HS-27A (cell line): ENCODE data around the gene SPEF2.
"Not testable (repeated sequence)": the region's sequence is repeated elsewhere in the genome, so short reads cannot be mapped to it uniquely, and the experiment has no call there.

ENCODE experiments used
- DNase-seq: peaks from one replicate; pipeline ENCODE4 v3.0.0-alpha.2; 2012; ENCODE audit warnings: low read depth, missing footprints

SPEF2 gene

DNA sequence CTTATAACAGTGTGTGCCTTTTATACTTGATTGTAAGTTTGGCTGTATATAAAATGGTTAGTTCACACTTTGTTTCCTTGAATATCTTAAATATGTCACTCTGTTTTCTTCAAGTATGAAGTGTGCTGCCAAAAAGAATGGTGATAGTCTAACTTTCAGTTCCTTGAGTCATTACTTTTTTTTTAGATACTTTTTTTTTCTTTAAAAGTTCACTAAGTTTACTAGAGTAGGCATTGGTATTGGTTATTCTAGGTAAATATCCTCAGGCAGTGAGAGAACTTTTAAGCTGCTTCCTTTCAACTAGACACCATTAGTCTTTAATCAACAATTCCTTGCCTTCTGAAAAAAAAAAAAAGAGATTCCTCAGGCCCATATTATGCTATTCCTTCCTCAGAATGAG is 41.9 kb downstream of the SPEF2 start:
- DNase-seq: no peak

DNA sequence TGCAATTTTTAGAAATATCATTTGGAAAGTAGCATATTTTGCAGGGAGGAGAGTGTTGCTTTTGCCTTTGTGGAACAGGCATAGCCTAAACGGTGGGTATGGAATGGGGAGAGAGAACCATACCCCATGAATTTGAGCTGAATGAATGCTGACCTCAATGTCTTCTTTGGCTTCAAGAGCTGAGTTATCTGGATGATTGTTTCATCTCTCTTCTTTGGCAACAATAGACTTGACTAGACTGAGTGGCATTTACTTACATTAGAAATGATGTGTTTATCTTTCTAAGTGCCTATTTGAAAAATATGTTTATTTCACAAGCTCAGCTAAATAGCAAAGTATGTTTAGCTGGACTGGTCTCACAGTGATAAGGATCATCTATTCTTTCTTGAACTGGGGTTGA is 42.8 kb downstream of the SPEF2 start:
- DNase-seq: no peak

DNA sequence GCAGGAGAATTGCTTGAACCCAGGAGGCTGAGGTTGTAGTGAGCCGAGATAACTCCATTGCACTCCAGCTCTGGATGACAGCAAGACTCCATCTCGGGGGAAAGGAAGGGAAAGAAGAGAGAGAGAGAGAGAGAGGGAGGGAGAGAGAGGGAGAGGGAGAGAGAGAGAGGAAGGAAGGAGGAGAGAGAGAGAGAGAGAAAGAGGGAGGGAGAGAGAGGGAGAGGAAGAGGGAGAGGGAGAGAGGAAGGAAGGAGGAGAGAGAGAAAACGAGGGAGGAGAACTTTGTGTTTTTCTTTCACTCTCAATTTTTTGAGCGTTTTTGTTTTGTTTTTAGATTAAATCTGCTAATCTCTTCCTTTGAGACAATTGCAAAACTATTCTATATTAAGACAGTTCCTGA is 46.9 kb downstream of the SPEF2 start:
- DNase-seq: no peak

DNA sequence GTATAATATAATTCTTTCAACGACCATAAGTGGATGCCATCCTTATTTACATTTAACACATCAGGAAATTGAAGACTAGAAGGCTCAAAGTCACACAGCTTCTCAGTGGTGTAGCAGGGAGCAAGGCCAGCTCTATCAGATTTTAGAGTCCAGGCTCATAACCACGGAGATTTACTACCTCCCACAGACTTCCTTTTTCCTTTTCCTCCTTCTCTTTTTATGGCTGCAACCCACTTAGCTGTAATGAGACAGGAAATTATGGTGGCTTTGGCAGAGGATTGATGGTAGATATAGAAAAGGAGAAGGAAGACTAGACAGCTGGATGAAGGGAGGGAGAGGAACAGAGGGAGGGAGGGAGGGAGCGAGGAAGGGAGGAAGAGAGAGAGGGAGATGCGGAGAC is 47.4 kb downstream of the SPEF2 start:
- no peak for DNase-seq

DNA sequence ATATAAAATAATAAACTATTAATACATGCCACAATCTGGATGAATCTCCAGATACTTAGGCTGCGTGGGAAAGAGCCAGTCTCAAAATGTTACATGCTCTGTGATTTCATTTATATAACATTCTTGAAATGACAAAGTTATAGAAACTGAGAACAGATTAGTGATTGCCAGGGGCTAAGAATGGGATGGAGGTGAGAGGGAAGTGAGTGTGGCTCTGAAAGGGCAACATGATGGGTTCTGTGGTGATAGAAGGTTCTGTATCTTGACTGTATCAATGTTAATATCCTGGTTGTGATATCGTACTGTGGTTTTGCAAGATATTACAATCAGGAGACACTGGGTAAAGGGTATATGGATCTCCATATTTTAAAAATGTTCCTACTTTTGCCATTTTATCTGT is 50.7 kb downstream of the SPEF2 start:
- no peak for DNase-seq

DNA sequence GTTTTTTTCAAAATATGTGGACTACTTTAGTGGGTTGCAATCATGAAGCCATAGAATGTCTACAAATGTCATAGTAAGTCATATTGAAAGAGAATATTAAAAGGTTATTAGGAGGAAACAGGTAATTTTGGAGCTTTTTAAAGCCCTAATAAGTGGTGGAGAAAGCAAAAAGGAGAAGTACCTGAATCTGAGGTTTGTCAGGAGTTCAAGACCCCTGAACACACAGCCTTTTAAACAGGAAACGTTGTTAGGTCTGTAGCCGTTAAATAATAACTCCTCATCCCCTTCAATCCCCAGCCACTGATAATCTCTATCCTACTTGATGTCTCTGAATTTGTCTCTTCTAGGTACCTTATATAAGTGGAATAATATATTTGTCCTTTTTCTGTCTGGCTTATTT is 51.1 kb downstream of the SPEF2 start:
- DNase-seq: no peak

DNA sequence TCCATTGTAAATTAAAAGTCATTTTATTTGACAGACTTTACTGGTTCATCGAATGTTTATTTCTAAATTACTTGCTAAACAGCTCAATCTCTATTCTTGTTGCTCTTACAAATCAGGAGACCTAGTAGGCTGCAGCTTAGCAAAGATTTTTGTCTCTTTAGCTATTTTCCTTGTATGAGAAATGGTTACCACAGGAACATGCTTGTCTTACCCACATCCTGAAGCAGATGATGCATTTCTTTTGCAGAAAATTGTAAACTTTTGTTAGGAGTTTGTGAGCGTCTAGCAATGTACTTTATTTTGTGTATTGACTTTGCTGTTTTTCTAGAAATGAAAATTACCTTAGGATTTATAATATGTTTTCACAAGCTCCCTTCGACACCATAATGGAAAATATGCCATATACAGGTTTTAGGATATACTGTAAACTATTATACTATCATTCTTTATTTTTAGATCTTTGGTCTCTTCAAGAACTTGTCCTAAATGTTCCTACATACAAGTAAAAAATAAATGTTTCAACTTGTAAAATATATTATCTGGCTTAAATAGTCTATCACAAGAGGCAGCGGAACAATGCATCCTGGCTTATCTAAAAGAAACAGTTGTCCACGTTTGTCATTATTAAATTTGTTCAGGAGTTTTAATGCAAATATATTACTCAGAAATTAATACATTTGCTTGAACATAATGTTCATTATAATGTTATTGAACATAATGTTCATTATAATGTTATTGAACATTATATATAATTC is 54.1 kb downstream of the SPEF2 start:
- DNase-seq: no peak

DNA sequence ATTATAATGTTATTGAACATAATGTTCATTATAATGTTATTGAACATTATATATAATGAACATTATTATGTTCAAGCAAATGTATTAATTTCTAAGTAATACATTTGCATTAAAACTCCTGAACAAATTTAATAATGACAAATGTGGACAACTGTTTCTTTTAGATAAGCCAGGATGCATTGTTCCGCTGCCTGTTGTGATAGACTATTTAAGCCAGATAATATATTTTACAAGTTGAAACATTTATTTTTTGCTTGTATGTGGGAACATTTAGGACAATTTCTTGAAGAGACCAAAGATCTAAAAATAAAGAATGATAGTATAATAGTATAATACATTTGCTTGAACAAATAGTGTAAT is 54.6 kb downstream of the SPEF2 start:
- not testable (repeated sequence) for DNase-seq

DNA sequence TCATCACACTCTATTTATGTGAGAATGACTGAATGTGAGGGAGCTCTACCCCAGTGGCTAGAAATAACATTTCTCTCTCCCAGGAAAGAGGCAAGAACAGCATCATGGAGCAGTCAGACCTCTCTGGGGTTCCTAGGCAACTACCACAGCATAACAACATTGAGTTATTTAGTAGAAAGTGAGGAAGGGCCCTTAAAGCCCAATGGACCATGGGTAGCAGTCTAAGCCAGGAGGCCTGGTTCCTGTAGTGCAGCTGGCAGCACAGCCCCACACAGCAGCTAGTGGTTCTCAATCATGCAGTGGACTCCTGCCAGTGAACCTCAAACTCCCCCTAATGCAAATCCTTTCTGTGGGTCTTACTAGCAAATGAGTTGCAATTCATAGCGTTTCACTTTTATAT is 55.3 kb downstream of the SPEF2 start:
- no peak for DNase-seq

DNA sequence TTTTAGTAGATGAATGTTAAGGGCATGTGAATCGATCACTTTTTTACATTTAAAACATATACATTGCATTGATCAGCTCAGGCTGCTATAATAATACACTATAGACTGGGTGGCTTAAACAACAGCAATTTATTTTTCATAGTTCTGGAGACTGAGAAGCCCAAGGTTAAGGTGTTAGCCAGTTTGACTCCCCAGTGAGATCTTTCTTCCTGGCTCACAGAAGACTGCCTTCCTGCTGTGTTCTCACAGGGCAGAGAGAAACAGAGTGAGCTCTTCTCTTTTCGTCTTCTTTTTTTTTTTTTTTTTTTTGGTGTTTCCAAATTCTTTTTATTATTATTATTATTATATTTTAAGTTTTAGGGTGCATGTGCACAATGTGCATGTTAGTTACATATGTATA is 56.4 kb downstream of the SPEF2 start:
- DNase-seq: no peak

DNA sequence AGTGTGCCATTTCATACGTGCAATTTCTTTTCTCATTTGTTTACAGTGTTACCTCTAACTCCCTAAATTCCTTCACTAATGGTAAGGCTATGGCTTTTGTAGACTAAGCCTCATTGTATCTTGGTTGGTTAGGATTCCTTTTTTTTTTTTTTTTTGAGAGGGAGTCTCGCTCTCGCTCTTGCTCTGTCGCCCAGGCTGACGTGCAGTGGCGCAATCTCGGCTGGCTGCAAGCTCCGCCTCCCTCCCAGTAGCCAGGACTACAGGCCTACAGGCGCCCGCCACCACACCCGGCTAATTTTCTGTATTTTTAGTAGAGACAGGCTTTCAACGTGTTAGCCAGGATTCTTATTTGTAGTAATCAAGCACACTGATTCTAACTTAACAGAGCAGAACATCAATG is 57.7 kb downstream of the SPEF2 start:
- no peak for DNase-seq

DNA sequence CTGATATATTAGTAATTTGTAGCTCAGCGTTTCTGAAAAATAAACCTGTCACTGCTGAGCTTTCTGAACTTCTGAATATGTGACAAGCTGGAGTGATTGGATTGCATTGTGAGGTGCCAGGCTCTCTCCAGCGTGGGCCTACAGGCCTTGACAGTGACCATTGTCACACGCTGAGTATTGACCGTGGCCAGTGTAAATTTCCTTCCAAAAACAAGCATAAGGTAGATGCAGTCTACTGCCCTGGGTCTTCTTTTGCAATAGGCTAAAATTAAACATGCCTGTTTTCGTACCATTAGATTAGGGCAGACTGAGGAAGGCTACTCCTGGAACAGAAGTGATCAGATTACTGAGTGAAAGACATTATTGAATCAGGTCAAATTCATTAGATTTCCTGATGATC is 60.2 kb downstream of the SPEF2 start:
- no peak for DNase-seq

DNA sequence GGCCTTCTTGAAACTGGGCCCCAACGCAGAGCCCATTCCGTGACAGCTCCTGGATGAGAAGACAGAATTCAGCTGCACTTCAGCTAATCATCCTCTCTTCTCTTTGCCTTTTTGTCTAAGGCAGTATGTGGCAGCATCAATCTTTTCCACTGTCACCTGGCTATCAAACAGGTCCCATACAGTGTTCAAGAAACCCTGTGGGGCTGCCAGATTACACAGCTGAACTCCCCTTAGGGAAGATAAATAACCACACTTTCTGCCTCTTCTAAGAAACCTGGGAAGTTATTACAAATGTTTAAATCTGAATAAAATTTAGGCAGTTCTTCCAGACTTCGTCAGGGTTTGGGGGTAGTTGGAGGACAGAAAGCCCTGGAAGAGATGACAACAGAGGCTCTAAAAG is 61.0 kb downstream of the SPEF2 start:
- no peak for DNase-seq

DNA sequence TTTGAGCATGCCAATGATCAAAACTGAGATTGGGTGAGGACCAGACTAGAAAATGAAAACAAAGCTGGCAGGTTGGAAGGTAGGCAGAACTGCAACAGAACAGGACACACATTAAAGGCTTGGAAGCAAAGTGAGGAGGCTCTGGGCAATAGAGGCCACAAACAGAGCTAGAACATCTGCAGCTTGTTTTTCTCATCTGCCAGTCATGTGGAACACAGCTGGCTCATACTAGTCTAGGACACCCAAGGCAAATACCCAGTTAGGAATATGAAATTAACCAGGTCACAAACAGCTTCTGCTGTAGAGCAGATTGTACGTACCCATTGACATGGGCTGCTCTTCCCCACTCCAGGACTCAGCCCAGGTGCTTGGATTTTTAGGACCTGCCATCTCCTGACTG is 61.7 kb downstream of the SPEF2 start:
- DNase-seq: no peak

DNA sequence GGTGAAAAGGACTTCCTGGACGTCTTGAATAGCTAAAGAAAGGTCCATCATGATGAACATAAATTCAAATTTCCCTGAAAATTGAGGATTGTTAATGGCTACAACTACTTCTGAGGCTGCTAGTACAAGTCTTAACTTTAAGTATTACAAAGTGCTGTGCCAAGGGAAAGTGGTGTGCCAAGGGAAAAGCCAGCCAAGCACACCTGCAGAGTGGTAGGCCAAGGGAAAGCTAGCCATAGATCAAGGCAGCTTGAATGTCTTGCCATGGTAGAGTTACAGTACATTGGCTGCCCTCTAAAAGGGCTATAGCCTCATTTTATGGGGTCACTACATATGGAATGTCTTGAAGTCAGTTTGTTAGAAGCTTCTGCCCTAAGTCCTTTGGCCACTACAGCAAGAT is 64.2 kb downstream of the SPEF2 start:
- no peak for DNase-seq

DNA sequence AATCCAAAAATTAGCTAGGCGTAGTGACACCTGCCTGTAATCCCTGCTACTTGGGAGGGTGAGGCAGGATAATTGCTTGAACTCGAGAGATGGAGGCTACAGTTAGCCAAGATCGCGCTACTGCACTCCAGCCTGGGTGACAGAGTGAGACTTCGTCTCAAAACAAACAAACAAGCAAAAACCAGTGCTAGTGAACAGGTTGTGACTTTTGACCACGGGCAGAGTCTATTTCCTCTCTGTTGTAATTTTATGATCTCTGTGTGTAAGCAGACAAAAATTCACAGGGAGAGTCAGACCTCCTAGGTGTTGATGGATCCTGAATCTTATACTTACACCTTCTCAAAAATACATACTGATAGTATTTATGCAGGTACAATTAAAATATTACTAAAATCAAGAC is 65.8 kb downstream of the SPEF2 start:
- DNase-seq: no peak

DNA sequence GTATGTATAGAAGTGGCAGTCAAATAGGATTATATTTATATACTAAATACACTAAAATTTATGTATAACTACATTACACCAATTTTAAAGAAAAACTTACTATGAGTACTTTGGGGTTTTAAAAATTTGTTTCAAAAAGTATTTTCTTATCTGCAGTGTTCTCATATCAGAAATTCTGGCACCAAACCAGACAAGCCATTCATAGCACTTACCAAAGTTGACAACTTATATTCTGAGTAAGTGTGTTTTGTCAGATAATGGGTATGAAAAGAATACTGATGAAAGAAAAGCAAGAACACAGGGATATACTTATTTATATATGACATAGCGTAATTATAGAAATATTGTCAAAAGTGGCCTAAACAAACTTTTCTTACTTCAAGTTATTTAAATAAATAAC is 67.5 kb downstream of the SPEF2 start:
- DNase-seq: no peak

DNA sequence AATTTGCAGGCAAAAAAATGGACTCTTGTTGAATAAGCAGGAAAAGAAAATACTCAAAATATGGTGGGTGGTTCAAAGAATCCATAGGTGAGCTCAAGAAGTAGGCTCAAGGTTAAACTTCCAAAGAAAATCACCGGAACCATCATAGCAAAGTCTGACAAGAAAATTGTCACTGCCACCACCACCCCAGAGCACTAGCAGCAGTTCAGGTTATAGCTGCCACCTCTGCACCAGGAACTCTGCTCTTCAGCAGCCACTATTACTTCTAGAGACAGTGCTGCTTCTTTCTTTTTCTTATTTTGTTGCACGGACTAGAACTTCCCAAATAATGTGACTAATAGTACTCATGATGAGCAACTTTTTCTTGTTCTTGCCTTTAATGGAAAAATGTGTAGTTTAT is 70.3 kb downstream of the SPEF2 start:
- DNase-seq: no peak

DNA sequence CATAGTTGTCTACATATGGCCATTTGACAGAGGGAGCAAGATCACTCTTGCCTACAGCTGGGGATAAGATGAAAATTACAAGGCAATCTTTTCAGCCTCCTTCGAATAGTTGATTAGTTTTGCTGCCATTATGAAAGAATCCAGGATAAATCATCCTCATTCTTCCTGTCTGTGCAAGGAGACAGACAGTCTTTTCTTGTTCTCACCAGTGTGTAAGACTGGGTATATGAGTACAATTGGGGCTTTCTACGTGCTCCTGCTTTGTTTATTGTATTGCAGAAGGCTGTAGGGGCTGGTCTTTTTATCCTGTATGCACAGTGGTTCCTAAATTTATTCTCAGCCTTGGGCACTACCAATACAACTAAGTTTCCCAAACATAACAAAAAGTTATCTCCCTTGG is 76.8 kb downstream of the SPEF2 start:
- no peak for DNase-seq

DNA sequence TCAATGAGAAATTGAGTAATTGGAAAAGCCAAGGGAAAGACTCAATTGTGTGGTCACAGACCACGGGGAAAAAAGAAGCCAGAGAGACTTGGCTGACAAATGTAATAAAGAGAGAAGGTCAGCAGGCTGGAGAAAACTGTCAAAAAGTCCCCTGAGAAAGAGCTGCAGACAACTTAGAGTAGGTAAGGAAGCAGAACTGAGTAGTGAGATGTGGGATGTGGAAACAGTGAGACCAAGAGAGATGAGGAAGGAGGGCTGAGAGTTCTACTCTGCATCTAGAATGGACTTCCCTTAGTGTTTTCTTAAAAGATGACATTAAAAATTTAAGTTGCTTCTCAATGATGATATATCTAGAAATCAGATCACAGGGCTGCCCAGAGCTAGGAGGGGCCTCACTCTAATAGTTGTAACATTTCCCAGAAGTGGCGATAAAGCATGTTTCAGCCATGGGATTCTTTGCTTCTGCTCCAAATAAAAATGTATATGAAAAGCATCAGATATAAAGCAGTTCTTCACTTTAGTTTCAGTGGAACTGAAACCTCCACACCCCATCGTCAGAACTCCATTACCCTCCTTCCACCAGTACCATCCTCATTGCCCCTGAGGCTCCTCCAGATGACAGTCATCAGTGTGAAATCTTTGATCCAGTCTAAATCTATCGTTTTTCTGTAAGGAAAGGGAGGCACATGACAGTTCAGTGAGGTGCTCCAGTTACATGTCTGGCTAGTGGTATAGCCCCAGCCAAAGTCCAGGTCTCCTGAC is 80.6 kb downstream of the SPEF2 start:
- no peak for DNase-seq

DNA sequence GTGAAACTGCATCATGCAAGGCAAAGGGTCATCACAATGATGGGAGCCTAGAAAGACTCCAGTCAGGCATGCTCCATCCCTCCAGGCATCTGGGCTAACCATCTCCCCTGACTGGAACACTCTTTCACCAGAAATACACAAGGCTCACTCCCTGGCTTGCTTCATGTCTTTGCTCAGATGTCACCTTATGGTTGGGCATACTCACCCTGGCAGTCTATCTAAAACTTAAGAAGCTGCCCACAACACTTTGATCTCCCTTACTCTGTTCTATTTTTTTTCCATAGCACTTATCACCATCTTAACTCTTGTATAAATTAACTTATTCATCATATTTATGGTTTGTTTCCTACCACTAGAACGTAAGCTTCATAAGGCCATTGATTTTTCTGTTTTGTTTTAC is 90.0 kb downstream of the SPEF2 start:
- DNase-seq: no peak

DNA sequence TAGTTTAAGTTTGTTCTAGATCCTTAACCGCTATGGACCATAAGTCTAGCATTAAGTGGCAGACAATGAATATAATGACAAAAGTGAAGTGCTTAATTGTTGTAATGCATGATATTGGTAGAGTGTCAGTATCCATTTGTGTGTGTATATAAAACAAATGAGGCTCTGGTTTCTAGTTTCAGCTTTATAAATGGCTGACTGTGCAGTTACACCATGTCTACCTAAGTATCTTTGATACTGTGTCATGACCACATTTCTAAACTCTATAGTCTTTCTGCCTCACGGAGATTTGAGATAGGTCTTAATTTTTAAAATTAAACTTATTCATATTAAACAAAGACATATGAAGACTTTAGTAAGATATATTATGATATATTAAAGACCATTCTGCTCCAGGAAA is 92.0 kb downstream of the SPEF2 start:
- DNase-seq: no peak

DNA sequence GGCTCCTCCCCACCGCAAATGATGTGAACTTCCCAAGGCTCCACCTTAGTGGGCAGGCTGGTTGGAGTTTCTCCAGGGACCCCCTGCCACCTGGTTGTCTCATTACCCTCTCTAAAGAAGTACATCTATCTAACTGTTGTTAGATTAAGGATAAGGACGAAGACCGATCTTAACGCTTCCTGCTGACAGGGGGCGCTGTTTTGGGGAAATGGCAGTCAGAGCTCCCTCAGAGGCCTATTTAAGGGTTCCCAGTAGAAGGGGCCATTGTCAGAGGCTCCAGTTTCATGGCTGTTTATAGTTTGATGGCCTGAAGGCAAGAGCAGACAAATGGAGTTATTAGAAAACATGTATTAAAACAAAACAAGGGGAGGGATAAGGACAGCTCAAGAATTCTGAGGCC is 100.1 kb downstream of the SPEF2 start:
- DNase-seq: no peak

DNA sequence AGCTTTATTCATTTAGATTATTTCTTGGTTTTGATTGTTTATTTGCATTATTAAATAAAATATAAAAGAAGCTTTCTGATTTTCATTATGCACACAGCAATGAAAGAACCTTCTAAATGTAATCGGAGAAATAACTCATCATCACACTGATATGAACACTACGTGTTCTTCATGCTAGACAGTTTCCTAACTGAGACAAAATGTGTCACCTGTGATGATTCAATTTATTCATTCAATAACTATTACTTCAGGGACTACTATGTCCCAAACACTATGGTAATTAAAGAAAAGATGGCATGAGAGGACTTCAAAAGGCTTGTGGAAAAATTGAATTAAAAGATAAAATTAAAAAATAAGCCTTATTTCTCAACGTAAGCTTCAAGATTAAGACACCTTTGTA is 118.1 kb downstream of the SPEF2 start:
- DNase-seq: no peak
